ENCODE results near the gene PON3. TPM values are rescaled to one million over a fixed set of nuclear protein-coding genes. Genes with fewer than 3 reads are reported as not detected.

PON3 gene
- total and polyA plus RNA-seq, 2 of the 13 experiments (the other 11 are each of a cell fraction or from before 2014, with no cell fraction given) = 23.6 to 37.8 TPM

DNA sequence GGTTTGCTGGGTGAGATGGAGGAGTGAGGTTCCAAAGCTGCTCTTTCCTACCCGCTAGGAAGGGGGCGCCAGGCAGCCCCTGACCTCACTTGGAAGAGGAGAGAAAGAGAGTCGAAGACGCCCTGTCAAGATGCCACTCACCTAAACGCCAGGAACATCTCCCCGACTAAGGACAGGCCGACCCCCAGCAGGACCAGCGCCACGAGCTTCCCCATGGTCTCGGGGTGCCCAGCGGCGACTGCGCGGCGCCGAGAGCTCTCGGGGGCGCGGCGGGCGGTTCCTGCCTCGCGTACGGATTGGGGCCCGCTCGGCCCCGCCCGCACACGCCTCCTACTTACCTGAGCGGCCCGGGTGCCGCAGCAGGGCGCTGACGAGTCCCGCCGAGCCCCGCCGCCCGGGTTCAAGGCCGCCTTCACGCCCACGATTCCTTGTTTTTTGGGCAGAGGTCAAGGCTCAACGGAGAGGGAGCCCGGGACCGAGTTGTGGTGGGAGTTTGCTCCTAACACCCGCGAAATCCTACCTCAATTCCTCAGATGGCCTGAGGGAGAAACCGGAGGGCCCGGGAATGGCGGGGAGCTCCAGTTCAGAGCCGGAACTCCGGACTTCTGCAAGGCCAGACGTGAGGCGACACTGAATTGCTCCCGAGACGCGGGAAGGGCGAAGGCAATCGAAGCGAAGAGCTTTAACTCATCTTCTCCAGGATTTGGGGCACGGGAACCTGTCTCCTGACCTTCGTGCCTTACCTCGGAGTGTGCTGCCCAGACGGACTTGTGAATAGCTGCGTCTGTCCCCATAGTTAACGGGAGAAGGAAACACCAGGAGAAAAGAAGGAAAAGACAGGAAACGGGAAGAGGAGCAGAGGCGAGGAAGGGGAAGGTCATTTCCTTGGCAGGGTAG, at the start of gene PON3 (continued):
- TF ChIP-seq KLF15 (CRISPR knock-in tag; IDR thresholded peaks at IDR 0.05; ENCODE audit: borderline replicate concordance) = peak; percentile 85
- TF ChIP-seq GTF3A (CRISPR knock-in tag; conservative IDR thresholded peaks at IDR 0.05) = 0 out of 2 replicates have a peak, but pooled peaks have one; percentile 37
- peak; percentile 81 for TF ChIP-seq PHF8 (CRISPR knock-in tag; IDR thresholded peaks at IDR 0.05)
- no peak for TF ChIP-seq KAT8 (CRISPR knock-in tag; IDR thresholded peaks at IDR 0.05)
- no peak for TF ChIP-seq SNAPC2 (CRISPR knock-in tag; IDR thresholded peaks at IDR 0.05)
- TF ChIP-seq, protein P1, sequence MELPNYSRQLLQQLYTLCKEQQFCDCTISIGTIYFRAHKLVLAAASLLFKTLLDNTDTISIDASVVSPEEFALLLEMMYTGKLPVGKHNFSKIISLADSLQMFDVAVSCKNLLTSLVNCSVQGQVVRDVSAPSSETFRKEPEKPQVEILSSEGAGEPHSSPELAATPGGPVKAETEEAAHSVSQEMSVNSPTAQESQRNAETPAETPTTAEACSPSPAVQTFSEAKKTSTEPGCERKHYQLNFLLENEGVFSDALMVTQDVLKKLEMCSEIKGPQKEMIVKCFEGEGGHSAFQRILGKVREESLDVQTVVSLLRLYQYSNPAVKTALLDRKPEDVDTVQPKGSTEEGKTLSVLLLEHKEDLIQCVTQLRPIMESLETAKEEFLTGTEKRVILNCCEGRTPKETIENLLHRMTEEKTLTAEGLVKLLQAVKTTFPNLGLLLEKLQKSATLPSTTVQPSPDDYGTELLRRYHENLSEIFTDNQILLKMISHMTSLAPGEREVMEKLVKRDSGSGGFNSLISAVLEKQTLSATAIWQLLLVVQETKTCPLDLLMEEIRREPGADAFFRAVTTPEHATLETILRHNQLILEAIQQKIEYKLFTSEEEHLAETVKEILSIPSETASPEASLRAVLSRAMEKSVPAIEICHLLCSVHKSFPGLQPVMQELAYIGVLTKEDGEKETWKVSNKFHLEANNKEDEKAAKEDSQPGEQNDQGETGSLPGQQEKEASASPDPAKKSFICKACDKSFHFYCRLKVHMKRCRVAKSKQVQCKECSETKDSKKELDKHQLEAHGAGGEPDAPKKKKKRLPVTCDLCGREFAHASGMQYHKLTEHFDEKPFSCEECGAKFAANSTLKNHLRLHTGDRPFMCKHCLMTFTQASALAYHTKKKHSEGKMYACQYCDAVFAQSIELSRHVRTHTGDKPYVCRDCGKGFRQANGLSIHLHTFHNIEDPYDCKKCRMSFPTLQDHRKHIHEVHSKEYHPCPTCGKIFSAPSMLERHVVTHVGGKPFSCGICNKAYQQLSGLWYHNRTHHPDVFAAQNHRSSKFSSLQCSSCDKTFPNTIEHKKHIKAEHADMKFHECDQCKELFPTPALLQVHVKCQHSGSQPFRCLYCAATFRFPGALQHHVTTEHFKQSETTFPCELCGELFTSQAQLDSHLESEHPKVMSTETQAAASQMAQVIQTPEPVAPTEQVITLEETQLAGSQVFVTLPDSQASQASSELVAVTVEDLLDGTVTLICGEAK (IDR thresholded peaks at IDR 0.05) = no peak
- TF ChIP-seq, protein P1 (CRISPR knock-in tag; IDR thresholded peaks at IDR 0.05) = no peak
- 0 out of 2 replicates have a peak, but pooled peaks have one; percentile 33 for TF ChIP-seq BCL6 (CRISPR knock-in tag; IDR thresholded peaks at IDR 0.05)
- TF ChIP-seq, protein P2, sequence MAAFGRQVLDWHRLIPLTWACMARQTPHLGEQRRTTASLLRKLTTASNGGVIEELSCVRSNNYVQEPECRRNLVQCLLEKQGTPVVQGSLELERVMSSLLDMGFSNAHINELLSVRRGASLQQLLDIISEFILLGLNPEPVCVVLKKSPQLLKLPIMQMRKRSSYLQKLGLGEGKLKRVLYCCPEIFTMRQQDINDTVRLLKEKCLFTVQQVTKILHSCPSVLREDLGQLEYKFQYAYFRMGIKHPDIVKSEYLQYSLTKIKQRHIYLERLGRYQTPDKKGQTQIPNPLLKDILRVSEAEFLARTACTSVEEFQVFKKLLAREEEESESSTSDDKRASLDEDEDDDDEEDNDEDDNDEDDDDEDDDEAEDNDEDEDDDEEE (CRISPR knock-in tag; IDR thresholded peaks at IDR 0.05) = peak; percentile 91
- peak; percentile 39; the same call in 1 of the 2 replicates for TF ChIP-seq ZNF143 (CRISPR knock-in tag; IDR thresholded peaks at IDR 0.05)
- TF ChIP-seq, protein P3, sequence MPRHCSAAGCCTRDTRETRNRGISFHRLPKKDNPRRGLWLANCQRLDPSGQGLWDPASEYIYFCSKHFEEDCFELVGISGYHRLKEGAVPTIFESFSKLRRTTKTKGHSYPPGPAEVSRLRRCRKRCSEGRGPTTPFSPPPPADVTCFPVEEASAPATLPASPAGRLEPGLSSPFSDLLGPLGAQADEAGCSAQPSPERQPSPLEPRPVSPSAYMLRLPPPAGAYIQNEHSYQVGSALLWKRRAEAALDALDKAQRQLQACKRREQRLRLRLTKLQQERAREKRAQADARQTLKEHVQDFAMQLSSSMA (CRISPR knock-in tag; IDR thresholded peaks at IDR 0.05) = peak; percentile 90; the same call in 1 of the 2 replicates
- no peak for TF ChIP-seq SYNCRIP (IDR thresholded peaks at IDR 0.05; ENCODE audit: insufficient read depth, low read depth, low read length)
- TF ChIP-seq, protein P4, sequence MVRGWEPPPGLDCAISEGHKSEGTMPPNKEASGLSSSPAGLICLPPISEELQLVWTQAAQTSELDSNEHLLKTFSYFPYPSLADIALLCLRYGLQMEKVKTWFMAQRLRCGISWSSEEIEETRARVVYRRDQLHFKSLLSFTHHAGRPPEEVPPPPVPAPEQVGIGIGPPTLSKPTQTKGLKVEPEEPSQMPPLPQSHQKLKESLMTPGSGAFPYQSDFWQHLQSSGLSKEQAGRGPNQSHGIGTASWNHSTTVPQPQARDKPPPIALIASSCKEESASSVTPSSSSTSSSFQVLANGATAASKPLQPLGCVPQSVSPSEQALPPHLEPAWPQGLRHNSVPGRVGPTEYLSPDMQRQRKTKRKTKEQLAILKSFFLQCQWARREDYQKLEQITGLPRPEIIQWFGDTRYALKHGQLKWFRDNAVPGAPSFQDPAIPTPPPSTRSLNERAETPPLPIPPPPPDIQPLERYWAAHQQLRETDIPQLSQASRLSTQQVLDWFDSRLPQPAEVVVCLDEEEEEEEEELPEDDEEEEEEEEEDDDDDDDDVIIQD (CRISPR knock-in tag; IDR thresholded peaks at IDR 0.05; ENCODE audit: low read depth) = peak; percentile 27; the same call in 1 of the 2 replicates
- peak; percentile 48; the same call in 1 of the 2 replicates for TF ChIP-seq TMF1 (CRISPR knock-in tag; IDR thresholded peaks at IDR 0.05; ENCODE audit: low read depth)
- peak; percentile 89 for TF ChIP-seq RXRA (CRISPR knock-in tag; IDR thresholded peaks at IDR 0.05)
- TF ChIP-seq MTA1 (CRISPR knock-in tag; IDR thresholded peaks at IDR 0.05; ENCODE audit: borderline replicate concordance) = peak; percentile 74; the same call in 1 of the 2 replicates
- 0 out of 2 replicates have a peak, but pooled peaks have one; percentile 13 for TF ChIP-seq TRIM24 (CRISPR knock-in tag; IDR thresholded peaks at IDR 0.05)

Measured in HepG2 (cell line).